DMS79 treated with DMSO at 0.1 percent for 48 hours (cell line): ENCODE results near the gene MINK1.
"Not testable (repeated sequence)": the region's sequence is repeated elsewhere in the genome, so short reads cannot be mapped to it uniquely, and the experiment has no call there.

Experiments used
- DNase-seq: peaks from one replicate; lab custom pipeline; 2025; lab: John Stamatoyannopoulos, UW

Gene MINK1

GRCh38 chr17:4899341-4900230, 66.4 kb downstream of the MINK1 start, which contains the start of gene C17orf107:
Gene C17orf107 (plus strand): TSS chr17:4899536. CDS start chr17:4899763, 227 bp downstream.
- no peak for DNase-seq

GRCh38 chr17:4900231-4901107, 67.3 kb downstream of the MINK1 start:
- DNase-seq: no peak

- no peak for DNase-seq
These were observed 68.0 kb downstream of the MINK1 start for GRCh38 chr17:4901108-4901647.

GRCh38 chr17:4901648-4902344, 68.7 kb downstream of the MINK1 start:
- DNase-seq: no peak

GRCh38 chr17:4902540-4902939, 69.4 kb downstream of the MINK1 start:
- DNase-seq: no peak

- DNase-seq: peak; percentile 86
These were observed 70.1 kb downstream of the MINK1 start, which contains the start of gene CHRNE for GRCh38 chr17:4903051-4903818. Gene CHRNE (minus strand): TSS chr17:4903098. CDS start chr17:4903063, 35 bp downstream.

- not testable (repeated sequence) for DNase-seq
These were observed 73.5 kb downstream of the MINK1 start for GRCh38 chr17:4906642-4907041.

- DNase-seq: no peak
These were observed 75.2 kb downstream of the MINK1 start for GRCh38 chr17:4908301-4908700.

GRCh38 chr17:4908711-4909496, 75.8 kb downstream of the MINK1 start:
- DNase-seq: peak; percentile 78

- no peak for DNase-seq
These were observed 80.9 kb downstream of the MINK1 start for GRCh38 chr17:4913994-4914393.

GRCh38 chr17:4914551-4914950, 81.4 kb downstream of the MINK1 start:
- DNase-seq: not testable (repeated sequence)

- DNase-seq: no peak
These were observed 86.4 kb downstream of the MINK1 start for GRCh38 chr17:4919511-4920047.

- no peak for DNase-seq
These were observed 87.4 kb downstream of the MINK1 start for GRCh38 chr17:4920351-4921048.

- DNase-seq: no peak
These were observed 88.2 kb downstream of the MINK1 start for GRCh38 chr17:4921320-4921719.

GRCh38 chr17:4926577-4927335, 93.6 kb downstream of the MINK1 start:
- not testable (repeated sequence) for DNase-seq

GRCh38 chr17:4928881-4929280, 95.7 kb downstream of the MINK1 start:
- DNase-seq: no peak

GRCh38 chr17:4931963-4932362, 98.8 kb downstream of the MINK1 start, which contains the start of gene GP1BA:
Gene GP1BA (plus strand): TSS chr17:4932277. CDS start chr17:4932605, 328 bp downstream.
- no peak for DNase-seq

GRCh38 chr17:4932756-4933155, 99.6 kb downstream of the MINK1 start:
- no peak for DNase-seq
